ENCODE data around the gene BMPER.

Gene BMPER

GRCh38 chr7:33895025-33895804 is 10.1 kb upstream of the BMPER start:
- no peak overlapping the region for H3K27ac ChIP-seq (ENCODE audit: low read depth, low read length)
- H3K4me3 ChIP-seq (ENCODE audit: low read depth in 1 of 2, low read length in 2 of 2), result no peak overlapping the region
- no peak overlapping the region for H3K9ac ChIP-seq (ENCODE audit: low read length)
- H3K36me3 ChIP-seq (ENCODE audit: insufficient read depth, low read length), result no peaks in the 10 kb centered on the region
- H3K4me1 ChIP-seq (ENCODE audit: insufficient read depth, low read length), result peaks cover 4% of the 10 kb centered on the region
- no peaks in the 10 kb centered on the region for H3K27me3 ChIP-seq (ENCODE audit: control insufficient read depth in 1 of 2, insufficient read depth in 2 of 2, low read length in 2 of 2)
- H3K9me3 ChIP-seq (ENCODE audit: low read length), result no peaks in the 10 kb centered on the region

- H3K27ac ChIP-seq (ENCODE audit: low read depth, low read length), result no peak overlapping the region
- H3K36me3 ChIP-seq (ENCODE audit: insufficient read depth, low read length), result no peaks in the 10 kb centered on the region
- no peak overlapping the region for H3K9ac ChIP-seq (ENCODE audit: low read length)
- peaks cover 0 to 5% of the 10 kb centered on the region in 2 donors for H3K27me3 ChIP-seq (ENCODE audit: control insufficient read depth in 1 of 2, insufficient read depth in 2 of 2, low read length in 2 of 2)
- H3K9me3 ChIP-seq (ENCODE audit: low read length), result no peaks in the 10 kb centered on the region
- H3K4me1 ChIP-seq (ENCODE audit: insufficient read depth, low read length), result peaks cover 5% of the 10 kb centered on the region
- no peak overlapping the region for H3K4me3 ChIP-seq (ENCODE audit: low read depth in 1 of 2, low read length in 2 of 2)
These were observed 4.8 kb upstream of the BMPER start for GRCh38 chr7:33900501-33900900.

GRCh38 chr7:33901199-33901598 is 4.1 kb upstream of the BMPER start:
- H3K4me1 ChIP-seq (ENCODE audit: insufficient read depth, low read length), result peaks cover 5% of the 10 kb centered on the region
- H3K9me3 ChIP-seq (ENCODE audit: low read length), result no peaks in the 10 kb centered on the region
- H3K27me3 ChIP-seq (ENCODE audit: control insufficient read depth in 1 of 2, insufficient read depth in 2 of 2, low read length in 2 of 2), result peaks cover 0 to 5% of the 10 kb centered on the region in 2 donors
- no peak overlapping the region for H3K4me3 ChIP-seq (ENCODE audit: low read depth in 1 of 2, low read length in 2 of 2)
- H3K27ac ChIP-seq (ENCODE audit: low read depth, low read length), result no peak overlapping the region
- H3K9ac ChIP-seq (ENCODE audit: low read length), result no peak overlapping the region
- H3K36me3 ChIP-seq (ENCODE audit: insufficient read depth, low read length), result no peaks in the 10 kb centered on the region

GRCh38 chr7:33901847-33902246 is 3.5 kb upstream of the BMPER start:
- Histone ChIP-seq H3K4me3 (ENCODE audit: low read depth in 1 of 2, low read length in 2 of 2) (no peak overlapping the region), H3K27ac (ENCODE audit: low read depth, low read length) (no peak overlapping the region), H3K9me3 (ENCODE audit: low read length) (no peaks in the 10 kb centered on the region), H3K36me3 (ENCODE audit: insufficient read depth, low read length) (no peaks in the 10 kb centered on the region), H3K27me3 (ENCODE audit: control insufficient read depth in 1 of 2, insufficient read depth in 2 of 2, low read length in 2 of 2) (peaks cover 0 to 5% of the 10 kb centered on the region in 2 donors), H3K9ac (ENCODE audit: low read length) (no peak overlapping the region), H3K4me1 (ENCODE audit: insufficient read depth, low read length) (peaks cover 5% of the 10 kb centered on the region)

- H3K4me1 ChIP-seq (ENCODE audit: insufficient read depth, low read length), result peaks cover 5% of the 10 kb centered on the region
- no peak overlapping the region for H3K27ac ChIP-seq (ENCODE audit: low read depth, low read length)
- H3K4me3 ChIP-seq (ENCODE audit: low read depth in 1 of 2, low read length in 2 of 2), result no peak overlapping the region
- no peaks in the 10 kb centered on the region for H3K36me3 ChIP-seq (ENCODE audit: insufficient read depth, low read length)
- no peaks in the 10 kb centered on the region for H3K9me3 ChIP-seq (ENCODE audit: low read length)
- peaks cover 0 to 5% of the 10 kb centered on the region in 2 donors for H3K27me3 ChIP-seq (ENCODE audit: control insufficient read depth in 1 of 2, insufficient read depth in 2 of 2, low read length in 2 of 2)
- no peak overlapping the region for H3K9ac ChIP-seq (ENCODE audit: low read length)
These were observed 2.6 kb upstream of the BMPER start for GRCh38 chr7:33902746-33903145.

- no peak overlapping the region for H3K27ac ChIP-seq (ENCODE audit: low read depth, low read length)
- peak overlapping the region; percentile 27 for H3K9ac ChIP-seq (ENCODE audit: low read length)
These were observed 1.3 kb upstream of the BMPER start for GRCh38 chr7:33903791-33904680.

GRCh38 chr7:33904681-33905388 is 504 bp upstream of the BMPER start:
- Histone ChIP-seq H3K9ac (ENCODE audit: low read length) (peak overlapping the region; percentile 27), H3K27me3 (ENCODE audit: control insufficient read depth in 1 of 2, insufficient read depth in 2 of 2, low read length in 2 of 2) (peaks cover 0 to 5% of the 10 kb centered on the region in 2 donors)

More at GRCh38 chr7:33903791-33904680, 1.3 kb upstream of the BMPER start:
- Histone ChIP-seq H3K36me3 (ENCODE audit: insufficient read depth, low read length) (no peaks in the 10 kb centered on the region), H3K27me3 (ENCODE audit: control insufficient read depth in 1 of 2, insufficient read depth in 2 of 2, low read length in 2 of 2) (peaks cover 0 to 5% of the 10 kb centered on the region in 2 donors), H3K4me1 (ENCODE audit: insufficient read depth, low read length) (peaks cover 5% of the 10 kb centered on the region), H3K4me3 (ENCODE audit: low read depth in 1 of 2, low read length in 2 of 2) (peak overlapping the region; percentile 35 to 79), H3K9me3 (ENCODE audit: low read length) (no peaks in the 10 kb centered on the region)

GRCh38 chr7:33906697-33907096 is 1.4 kb downstream of the BMPER start:
- Histone ChIP-seq H3K9ac (ENCODE audit: low read length) (no peak overlapping the region), H3K9me3 (ENCODE audit: low read length) (no peaks in the 10 kb centered on the region), H3K4me3 (ENCODE audit: low read depth in 1 of 2, low read length in 2 of 2) (no peak overlapping the region), H3K27me3 (ENCODE audit: control insufficient read depth in 1 of 2, insufficient read depth in 2 of 2, low read length in 2 of 2) (peaks cover 0 to 5% of the 10 kb centered on the region in 2 donors), H3K4me1 (ENCODE audit: insufficient read depth, low read length) (peaks cover 5% of the 10 kb centered on the region), H3K36me3 (ENCODE audit: insufficient read depth, low read length) (no peaks in the 10 kb centered on the region), H3K27ac (ENCODE audit: low read depth, low read length) (no peak overlapping the region)

More at GRCh38 chr7:33904681-33905388, 504 bp upstream of the BMPER start:
- Histone ChIP-seq H3K4me1 (ENCODE audit: insufficient read depth, low read length) (peaks cover 5% of the 10 kb centered on the region), H3K27ac (ENCODE audit: low read depth, low read length) (no peak overlapping the region), H3K36me3 (ENCODE audit: insufficient read depth, low read length) (no peaks in the 10 kb centered on the region), H3K4me3 (ENCODE audit: low read depth in 1 of 2, low read length in 2 of 2) (peak overlapping the region; percentile 35 to 79), H3K9me3 (ENCODE audit: low read length) (no peaks in the 10 kb centered on the region)

GRCh38 chr7:33907625-33908024 is 2.3 kb downstream of the BMPER start:
- no peaks in the 10 kb centered on the region for H3K36me3 ChIP-seq (ENCODE audit: insufficient read depth, low read length)
- peaks cover 0 to 5% of the 10 kb centered on the region in 2 donors for H3K27me3 ChIP-seq (ENCODE audit: control insufficient read depth in 1 of 2, insufficient read depth in 2 of 2, low read length in 2 of 2)
- no peak overlapping the region for H3K9ac ChIP-seq (ENCODE audit: low read length)
- H3K27ac ChIP-seq (ENCODE audit: low read depth, low read length), result no peak overlapping the region
- H3K9me3 ChIP-seq (ENCODE audit: low read length), result no peaks in the 10 kb centered on the region
- H3K4me3 ChIP-seq (ENCODE audit: low read depth in 1 of 2, low read length in 2 of 2), result no peak overlapping the region
- peaks cover 5% of the 10 kb centered on the region for H3K4me1 ChIP-seq (ENCODE audit: insufficient read depth, low read length)

- H3K4me3 ChIP-seq (ENCODE audit: low read depth in 1 of 2, low read length in 2 of 2), result no peak overlapping the region
These were observed 4.0 kb downstream of the BMPER start for GRCh38 chr7:33909318-33909717.

GRCh38 chr7:33909755-33910154 is 4.4 kb downstream of the BMPER start:
- Histone ChIP-seq H3K36me3 (ENCODE audit: insufficient read depth, low read length) (no peaks in the 10 kb centered on the region), H3K9ac (ENCODE audit: low read length) (no peak overlapping the region), H3K27me3 (ENCODE audit: control insufficient read depth in 1 of 2, insufficient read depth in 2 of 2, low read length in 2 of 2) (no peaks in the 10 kb centered on the region), H3K27ac (ENCODE audit: low read depth, low read length) (no peak overlapping the region), H3K9me3 (ENCODE audit: low read length) (no peaks in the 10 kb centered on the region), H3K4me1 (ENCODE audit: insufficient read depth, low read length) (no peaks in the 10 kb centered on the region), H3K4me3 (ENCODE audit: low read depth in 1 of 2, low read length in 2 of 2) (no peak overlapping the region)

More at GRCh38 chr7:33909318-33909717, 4.0 kb downstream of the BMPER start:
- H3K4me1 ChIP-seq (ENCODE audit: insufficient read depth, low read length), result no peaks in the 10 kb centered on the region
- no peaks in the 10 kb centered on the region for H3K36me3 ChIP-seq (ENCODE audit: insufficient read depth, low read length)
- no peak overlapping the region for H3K9ac ChIP-seq (ENCODE audit: low read length)
- no peak overlapping the region for H3K27ac ChIP-seq (ENCODE audit: low read depth, low read length)
- no peaks in the 10 kb centered on the region for H3K9me3 ChIP-seq (ENCODE audit: low read length)
- no peaks in the 10 kb centered on the region for H3K27me3 ChIP-seq (ENCODE audit: control insufficient read depth in 1 of 2, insufficient read depth in 2 of 2, low read length in 2 of 2)
